ENCODE results near the gene ATG12. TPM values are rescaled to one million over a fixed set of nuclear protein-coding genes. Genes with fewer than 3 reads are reported as not detected.

Gene ATG12
- total and polyA plus RNA-seq, 2 of the 13 experiments (the other 11 are each of a cell fraction or from before 2014, with no cell fraction given) = 46.4 to 58.1 TPM

DNA sequence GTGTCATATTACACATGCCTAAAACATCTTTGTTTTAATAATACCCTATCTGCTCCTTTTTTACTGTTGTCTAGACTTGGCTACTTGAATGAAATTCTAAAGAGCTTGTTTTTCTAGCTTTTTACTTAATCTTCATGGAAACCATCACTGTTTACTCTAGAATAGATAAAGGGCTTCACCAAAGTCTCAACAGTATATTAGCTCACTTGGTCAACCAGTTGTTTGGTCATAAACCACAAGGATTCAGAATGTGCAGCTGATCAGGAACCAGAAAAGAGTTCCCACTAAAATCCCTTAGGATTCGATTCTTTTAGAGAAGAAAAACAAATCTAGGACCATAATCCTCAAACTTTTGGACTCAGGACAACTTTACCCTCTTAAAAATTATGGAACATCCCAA is 62.9 kb downstream of the ATG12 start:
- CTCF ChIA-PET (ENCODE audit: low intra/inter-chr PET ratio, low total read pairs) = no interaction called here
- Histone ChIP-seq H3K27me3 (ENCODE audit: control insufficient read depth in 1 of 2, insufficient read depth in 2 of 2, low read length in 2 of 2) (no peaks in the 10 kb centered on the region), H3K4me3 (replicated peaks in 1 of 3; ENCODE audit: insufficient read depth in 1 of 3, low read depth in 2 of 3, low read length in 3 of 3) (no peak overlapping the region), H3K79me2 (ENCODE audit: insufficient read depth, low read length) (no peaks in the 10 kb centered on the region), H3K4me2 (ENCODE audit: low read depth, low read length) (no peak overlapping the region), H3K9ac (ENCODE audit: insufficient read depth, low read depth, low read length) (no peak overlapping the region), H2AFZ (ENCODE audit: low read length) (no peak overlapping the region), H3K36me3 (replicated peaks in 1 of 2; ENCODE audit: control insufficient read depth in 1 of 2, insufficient read depth in 2 of 2, low read length in 2 of 2) (no peaks in the 10 kb centered on the region), H3K4me1 (ENCODE audit: insufficient read depth, low read length) (no peaks in the 10 kb centered on the region), H3K27ac (ENCODE audit: extremely low read length, insufficient read depth, low read length) (no peak overlapping the region), H4K20me1 (ENCODE audit: insufficient read depth, low read length) (no peaks in the 10 kb centered on the region), H3K9me3 (ENCODE audit: low read length) (no peaks in the 10 kb centered on the region)
- FAIRE-seq = no peak
- intact Hi-C loops (cut with micrococcal nuclease; ENCODE audit: unreplicated experiment) = no loop called here
- POLR2A ChIA-PET = no interaction called here
- no TSS peak for BruUV-seq (replicated peaks)
- no peak for ATAC-seq
- no peak for DNase-seq (ENCODE audit: low spot score)
- 0% methylated on average over 1 of the region's 1 CpG for WGBS (ENCODE audit: low lambda C conversion rate)
- in situ Hi-C loops (cut with HindIII; ENCODE audit: extremely low pct_ligation_motif_present, low pct_unique_long_range_greater_than_20kb) = no loop called here
- TF ChIP-seq, protein P1, sequence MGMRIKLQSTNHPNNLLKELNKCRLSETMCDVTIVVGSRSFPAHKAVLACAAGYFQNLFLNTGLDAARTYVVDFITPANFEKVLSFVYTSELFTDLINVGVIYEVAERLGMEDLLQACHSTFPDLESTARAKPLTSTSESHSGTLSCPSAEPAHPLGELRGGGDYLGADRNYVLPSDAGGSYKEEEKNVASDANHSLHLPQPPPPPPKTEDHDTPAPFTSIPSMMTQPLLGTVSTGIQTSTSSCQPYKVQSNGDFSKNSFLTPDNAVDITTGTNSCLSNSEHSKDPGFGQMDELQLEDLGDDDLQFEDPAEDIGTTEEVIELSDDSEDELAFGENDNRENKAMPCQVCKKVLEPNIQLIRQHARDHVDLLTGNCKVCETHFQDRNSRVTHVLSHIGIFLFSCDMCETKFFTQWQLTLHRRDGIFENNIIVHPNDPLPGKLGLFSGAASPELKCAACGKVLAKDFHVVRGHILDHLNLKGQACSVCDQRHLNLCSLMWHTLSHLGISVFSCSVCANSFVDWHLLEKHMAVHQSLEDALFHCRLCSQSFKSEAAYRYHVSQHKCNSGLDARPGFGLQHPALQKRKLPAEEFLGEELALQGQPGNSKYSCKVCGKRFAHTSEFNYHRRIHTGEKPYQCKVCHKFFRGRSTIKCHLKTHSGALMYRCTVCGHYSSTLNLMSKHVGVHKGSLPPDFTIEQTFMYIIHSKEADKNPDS (CRISPR knock-in tag; IDR thresholded peaks at IDR 0.05) = no peak
- TF ChIP-seq, protein P2, sequence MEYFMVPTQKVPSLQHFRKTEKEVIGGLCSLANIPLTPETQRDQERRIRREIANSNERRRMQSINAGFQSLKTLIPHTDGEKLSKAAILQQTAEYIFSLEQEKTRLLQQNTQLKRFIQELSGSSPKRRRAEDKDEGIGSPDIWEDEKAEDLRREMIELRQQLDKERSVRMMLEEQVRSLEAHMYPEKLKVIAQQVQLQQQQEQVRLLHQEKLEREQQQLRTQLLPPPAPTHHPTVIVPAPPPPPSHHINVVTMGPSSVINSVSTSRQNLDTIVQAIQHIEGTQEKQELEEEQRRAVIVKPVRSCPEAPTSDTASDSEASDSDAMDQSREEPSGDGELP (IDR thresholded peaks at IDR 0.05; ENCODE audit: borderline replicate concordance, low read depth) = no peak
- TF ChIP-seq KAT2B (IDR thresholded peaks at IDR 0.05; ENCODE audit: borderline replicate concordance, low read depth, low read length) (no peak), CCDC6 (CRISPR knock-in tag; IDR thresholded peaks at IDR 0.05) (no peak), NR2C2 (CRISPR knock-in tag; IDR thresholded peaks at IDR 0.05; ENCODE audit: borderline replicate concordance) (no peak), ZNF773 (CRISPR knock-in tag; IDR thresholded peaks at IDR 0.05; ENCODE audit: borderline replicate concordance) (no peak), HOXA5 (CRISPR knock-in tag; IDR thresholded peaks at IDR 0.05) (no peak), NFYB (CRISPR knock-in tag; IDR thresholded peaks at IDR 0.05) (no peak)
- TF ChIP-seq, protein P3, sequence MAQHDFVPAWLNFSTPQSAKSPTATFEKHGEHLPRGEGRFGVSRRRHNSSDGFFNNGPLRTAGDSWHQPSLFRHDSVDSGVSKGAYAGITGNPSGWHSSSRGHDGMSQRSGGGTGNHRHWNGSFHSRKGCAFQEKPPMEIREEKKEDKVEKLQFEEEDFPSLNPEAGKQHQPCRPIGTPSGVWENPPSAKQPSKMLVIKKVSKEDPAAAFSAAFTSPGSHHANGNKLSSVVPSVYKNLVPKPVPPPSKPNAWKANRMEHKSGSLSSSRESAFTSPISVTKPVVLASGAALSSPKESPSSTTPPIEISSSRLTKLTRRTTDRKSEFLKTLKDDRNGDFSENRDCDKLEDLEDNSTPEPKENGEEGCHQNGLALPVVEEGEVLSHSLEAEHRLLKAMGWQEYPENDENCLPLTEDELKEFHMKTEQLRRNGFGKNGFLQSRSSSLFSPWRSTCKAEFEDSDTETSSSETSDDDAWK (CRISPR knock-in tag; IDR thresholded peaks at IDR 0.05) = no peak
- TF ChIP-seq, protein P4, sequence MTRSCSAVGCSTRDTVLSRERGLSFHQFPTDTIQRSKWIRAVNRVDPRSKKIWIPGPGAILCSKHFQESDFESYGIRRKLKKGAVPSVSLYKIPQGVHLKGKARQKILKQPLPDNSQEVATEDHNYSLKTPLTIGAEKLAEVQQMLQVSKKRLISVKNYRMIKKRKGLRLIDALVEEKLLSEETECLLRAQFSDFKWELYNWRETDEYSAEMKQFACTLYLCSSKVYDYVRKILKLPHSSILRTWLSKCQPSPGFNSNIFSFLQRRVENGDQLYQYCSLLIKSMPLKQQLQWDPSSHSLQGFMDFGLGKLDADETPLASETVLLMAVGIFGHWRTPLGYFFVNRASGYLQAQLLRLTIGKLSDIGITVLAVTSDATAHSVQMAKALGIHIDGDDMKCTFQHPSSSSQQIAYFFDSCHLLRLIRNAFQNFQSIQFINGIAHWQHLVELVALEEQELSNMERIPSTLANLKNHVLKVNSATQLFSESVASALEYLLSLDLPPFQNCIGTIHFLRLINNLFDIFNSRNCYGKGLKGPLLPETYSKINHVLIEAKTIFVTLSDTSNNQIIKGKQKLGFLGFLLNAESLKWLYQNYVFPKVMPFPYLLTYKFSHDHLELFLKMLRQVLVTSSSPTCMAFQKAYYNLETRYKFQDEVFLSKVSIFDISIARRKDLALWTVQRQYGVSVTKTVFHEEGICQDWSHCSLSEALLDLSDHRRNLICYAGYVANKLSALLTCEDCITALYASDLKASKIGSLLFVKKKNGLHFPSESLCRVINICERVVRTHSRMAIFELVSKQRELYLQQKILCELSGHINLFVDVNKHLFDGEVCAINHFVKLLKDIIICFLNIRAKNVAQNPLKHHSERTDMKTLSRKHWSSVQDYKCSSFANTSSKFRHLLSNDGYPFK (CRISPR knock-in tag; IDR thresholded peaks at IDR 0.05; ENCODE audit: borderline replicate concordance) = no peak
- TF ChIP-seq, protein P5, sequence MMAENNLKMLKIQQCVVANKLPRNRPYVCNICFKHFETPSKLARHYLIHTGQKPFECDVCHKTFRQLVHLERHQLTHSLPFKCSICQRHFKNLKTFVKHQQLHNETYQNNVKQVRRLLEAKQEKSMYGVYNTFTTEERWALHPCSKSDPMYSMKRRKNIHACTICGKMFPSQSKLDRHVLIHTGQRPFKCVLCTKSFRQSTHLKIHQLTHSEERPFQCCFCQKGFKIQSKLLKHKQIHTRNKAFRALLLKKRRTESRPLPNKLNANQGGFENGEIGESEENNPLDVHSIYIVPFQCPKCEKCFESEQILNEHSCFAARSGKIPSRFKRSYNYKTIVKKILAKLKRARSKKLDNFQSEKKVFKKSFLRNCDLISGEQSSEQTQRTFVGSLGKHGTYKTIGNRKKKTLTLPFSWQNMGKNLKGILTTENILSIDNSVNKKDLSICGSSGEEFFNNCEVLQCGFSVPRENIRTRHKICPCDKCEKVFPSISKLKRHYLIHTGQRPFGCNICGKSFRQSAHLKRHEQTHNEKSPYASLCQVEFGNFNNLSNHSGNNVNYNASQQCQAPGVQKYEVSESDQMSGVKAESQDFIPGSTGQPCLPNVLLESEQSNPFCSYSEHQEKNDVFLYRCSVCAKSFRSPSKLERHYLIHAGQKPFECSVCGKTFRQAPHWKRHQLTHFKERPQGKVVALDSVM (CRISPR knock-in tag; IDR thresholded peaks at IDR 0.05) = no peak

All from HepG2 (cell line).